Inflammatory macrophage treated with lipopolysaccharide for 4 hours (primary cell): ENCODE results near the gene ATRAID.
"Not testable (repeated sequence)": the region's sequence is repeated elsewhere in the genome, so short reads cannot be mapped to it uniquely, and the experiment has no call there.

Experiments used
- DNase-seq: peaks from one replicate; pipeline ENCODE4 v3.0.0-alpha.2; 2020

The ATRAID gene, protein sequence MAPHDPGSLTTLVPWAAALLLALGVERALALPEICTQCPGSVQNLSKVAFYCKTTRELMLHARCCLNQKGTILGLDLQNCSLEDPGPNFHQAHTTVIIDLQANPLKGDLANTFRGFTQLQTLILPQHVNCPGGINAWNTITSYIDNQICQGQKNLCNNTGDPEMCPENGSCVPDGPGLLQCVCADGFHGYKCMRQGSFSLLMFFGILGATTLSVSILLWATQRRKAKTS

DNA sequence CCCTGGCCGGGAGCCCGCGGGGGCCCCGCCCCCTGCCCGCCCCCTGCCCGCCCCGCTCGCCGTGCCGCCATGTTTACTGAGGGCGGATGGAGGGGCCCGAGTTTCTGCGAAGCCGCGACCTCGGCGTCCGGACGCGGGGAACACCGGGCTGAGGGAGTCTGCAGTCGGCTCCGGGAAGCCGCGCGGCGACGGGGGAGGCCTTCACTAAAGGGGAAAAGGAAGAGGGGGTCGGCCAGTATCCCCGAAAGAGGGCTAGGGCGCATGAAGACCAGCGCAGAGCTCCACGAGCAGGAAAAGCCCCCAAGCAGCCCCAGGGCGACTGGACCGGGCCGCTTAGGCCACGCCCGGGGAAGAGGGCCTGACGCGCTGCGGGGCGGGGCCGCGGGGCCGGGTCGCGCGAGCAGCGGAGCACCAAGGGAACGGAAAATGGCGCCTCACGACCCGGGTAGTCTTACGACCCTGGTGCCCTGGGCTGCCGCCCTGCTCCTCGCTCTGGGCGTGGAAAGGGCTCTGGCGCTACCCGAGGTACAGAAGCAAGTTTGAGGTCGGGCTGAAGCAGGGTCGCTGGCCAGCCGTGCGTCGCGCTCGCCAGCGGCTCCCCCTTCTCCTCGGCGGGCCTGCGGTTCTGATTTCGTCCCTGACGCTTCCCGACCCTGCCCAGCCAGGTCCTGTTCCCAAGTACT lies at the start of gene ATRAID, which contains the start of gene SLC5A6:
Gene ATRAID (plus strand): TSS at position 99 of the 683 bp plus-strand sequence. CDS start 328 bp downstream, at position 427.
Gene SLC5A6 (minus strand): TSS at position 326 of the 683 bp plus-strand sequence. CDS start 4,618 bp downstream, outside the sequence.
- DNase-seq: peak; percentile 90

DNA sequence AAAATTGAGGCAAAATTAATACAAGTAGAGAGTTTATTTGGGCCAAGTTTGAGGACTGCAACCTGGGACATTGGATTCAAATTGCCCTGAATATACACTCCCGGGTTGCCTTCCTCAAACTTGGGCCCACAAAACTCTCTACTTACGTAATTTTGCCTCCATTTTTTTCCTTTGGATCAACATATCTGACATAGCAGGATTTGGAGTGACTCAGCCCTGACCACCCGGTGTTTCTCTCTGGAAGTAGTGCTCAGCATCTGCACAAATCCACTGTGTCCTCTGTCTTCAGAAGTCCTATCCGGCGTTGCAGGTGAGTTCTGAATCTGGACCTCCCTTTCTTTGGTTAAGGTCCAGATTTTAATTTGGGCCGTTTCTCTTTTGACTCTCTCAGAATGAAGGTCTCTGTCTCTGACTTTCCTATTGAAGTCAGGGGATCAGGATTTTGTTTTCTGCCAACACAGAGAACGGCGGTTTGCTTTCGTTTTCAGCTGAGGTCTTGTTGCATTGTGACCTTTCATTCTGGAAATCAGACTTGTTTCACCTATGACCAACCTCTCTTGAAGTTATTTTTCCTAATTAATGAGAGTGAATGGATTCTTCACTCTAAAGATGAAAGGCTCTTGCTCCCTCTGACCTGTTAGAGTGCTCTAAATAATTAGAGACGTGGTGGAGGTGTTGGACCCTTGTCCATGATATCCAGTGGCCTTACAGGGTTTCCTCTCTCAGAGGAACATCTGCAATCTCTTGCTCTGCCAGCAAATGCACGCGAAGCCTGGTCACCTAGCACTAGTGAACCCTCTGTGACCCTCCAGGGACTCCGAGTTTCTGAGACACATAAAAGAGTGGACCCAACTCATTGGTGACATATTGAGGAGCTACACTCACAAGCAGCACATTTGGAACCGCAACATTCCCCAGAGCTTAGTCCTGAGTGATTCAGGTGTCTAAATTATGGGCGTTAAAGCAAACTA lies 49.4 kb upstream of the ATRAID start:
- DNase-seq: no peak

DNA sequence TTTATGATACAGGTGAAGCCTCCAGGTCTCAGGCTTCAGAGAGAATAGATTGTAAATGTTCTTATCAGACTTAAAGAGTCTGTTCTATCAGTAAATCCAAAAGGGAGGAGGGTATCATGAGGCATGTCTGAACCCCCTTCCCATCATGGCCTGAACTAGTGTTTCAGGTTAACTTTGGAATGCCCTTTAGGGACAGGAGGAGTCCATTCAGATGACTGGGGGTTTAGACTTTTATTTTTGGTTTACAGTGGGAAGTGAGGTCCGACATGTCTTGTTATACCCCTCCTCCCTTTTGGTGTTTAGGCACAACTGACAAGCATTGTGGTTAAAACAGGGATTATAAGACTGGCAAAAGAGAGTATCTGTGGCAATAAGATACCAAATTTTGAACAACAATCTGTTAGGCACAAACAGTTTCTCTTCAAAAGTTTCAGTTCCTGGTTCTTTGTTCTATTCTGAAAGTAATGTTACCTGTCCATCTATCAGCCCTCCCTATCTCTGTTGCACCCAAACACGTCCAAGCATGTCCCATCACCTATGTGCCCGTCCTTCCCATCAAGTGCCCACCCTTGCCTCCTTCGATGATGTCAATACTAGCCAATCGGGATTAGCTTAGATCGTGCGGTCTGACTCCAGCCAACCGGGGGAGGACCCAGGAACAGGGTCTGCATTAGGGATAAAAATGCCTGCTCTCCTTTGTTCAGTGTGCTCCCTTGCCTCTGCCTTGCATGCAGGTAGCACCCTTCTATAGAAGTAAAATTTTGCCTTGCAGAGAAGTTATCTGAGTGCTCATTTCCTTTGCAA lies 46.7 kb upstream of the ATRAID start:
- DNase-seq: no peak

DNA sequence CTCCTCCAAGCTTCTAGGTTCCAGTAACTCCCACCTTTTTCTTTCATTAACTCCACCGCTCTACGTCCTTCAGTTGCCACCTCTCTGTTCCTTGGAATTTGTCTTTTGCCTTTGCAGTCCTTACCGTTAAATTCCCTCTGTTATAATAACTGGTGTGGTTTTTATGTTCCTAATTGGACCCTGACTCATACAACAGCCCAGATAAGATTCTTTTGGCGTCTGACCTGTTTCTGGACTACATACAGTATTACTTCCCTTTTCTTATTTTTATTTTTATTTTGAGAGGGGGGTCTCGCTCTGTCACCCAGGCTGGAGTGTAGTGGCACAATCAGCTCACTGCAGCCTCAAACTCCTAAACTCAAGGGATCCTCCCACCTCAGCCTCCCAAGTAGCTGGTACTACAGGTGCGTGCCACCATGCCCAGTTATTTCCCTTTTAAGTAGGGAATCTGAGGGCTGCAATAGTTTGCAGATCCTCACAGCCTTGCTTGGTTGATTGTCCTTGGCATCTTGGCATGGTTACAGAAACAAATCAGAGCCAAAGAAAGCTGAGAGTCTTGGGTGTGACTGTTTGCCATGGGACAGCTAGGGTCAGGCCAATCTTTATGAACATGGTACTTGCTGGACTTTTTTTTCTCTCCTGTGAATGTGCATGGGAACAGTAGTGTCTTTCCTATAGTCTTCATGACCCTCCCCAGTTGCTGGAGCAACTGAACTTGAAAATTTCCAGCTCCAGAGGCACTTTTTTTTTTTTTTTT lies 41.1 kb upstream of the ATRAID start:
- no peak for DNase-seq

DNA sequence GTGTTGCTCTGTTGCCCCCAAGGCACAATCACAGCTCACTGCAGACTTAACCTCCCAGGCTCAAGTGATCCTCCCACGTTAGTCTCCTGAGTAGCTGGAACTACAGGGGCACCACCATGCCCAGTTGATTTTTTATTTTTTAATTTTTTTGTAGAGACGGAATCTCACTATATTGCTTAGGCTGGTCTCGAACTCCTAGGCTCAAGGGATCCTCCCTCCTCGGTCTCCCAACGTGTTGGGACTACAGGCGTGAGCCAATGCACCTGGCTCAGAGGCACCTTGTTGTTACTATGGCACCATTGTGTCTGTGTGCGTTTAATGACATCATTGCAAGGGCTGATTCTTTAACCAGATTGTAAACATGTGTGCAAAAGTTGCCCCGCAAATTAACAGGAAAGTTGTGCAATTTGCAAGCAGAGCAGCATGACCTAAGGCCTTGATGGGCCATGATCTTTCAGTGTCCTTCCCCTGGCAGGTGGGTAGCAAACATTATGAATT lies 40.4 kb upstream of the ATRAID start:
- DNase-seq: no peak

DNA sequence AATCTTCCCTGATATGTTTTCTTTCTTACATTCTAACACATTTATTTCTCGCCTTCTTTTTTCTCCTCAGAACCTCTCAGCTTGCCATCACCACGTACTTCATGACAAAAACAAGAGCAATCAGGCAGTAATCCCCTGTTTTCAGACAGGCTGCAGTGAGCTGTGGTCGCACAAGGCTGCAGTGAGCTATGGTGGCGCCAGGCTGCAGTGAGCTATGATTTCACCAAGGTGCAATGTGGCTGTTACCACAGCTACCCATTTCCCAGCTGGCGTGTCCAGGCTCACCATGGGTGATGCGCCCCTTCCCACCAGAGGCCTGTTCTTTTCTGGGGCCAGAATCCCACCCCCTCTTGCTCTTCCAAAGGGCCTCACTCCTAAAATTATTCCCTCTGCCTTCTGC lies 37.2 kb upstream of the ATRAID start:
- no peak for DNase-seq

DNA sequence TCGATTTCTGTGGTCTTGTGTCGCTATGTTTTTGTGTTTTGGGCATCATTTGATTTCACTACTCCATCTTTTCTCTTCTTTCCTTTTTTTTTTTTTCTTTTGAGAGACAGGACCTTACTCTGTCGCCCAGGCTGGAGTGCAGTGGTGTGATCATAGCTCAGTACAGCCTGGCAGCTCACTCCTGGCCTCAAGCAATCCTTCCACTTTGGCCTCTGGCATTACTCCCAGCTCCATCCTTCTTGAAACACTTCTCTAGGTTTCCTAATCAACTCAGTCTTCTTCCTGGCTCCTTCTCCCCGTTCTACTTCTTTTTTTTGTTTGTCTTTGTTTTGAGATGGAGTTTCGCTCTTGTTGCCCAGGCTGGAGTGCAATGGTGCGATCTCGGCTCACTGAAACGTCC lies 36.5 kb upstream of the ATRAID start:
- DNase-seq: no peak

DNA sequence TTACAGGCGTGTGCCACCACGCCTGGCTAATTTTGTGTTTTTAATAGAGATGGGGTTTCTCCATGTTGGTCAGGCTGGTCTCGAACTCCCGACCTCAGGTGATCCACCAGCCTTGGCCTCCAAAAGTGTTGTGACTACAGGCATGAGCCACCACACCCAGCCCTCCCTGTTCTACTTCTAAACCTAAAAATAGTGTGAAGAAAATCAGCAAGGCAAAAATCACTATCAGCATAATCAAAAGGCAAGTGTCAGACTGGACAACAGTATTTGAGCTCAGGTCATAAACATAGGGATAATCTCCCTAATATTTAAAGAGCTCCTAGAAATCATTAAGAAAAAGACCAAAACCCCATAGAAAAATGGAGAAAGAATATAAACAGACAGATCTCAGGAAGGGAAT lies 36.1 kb upstream of the ATRAID start:
- DNase-seq: not testable (repeated sequence)

DNA sequence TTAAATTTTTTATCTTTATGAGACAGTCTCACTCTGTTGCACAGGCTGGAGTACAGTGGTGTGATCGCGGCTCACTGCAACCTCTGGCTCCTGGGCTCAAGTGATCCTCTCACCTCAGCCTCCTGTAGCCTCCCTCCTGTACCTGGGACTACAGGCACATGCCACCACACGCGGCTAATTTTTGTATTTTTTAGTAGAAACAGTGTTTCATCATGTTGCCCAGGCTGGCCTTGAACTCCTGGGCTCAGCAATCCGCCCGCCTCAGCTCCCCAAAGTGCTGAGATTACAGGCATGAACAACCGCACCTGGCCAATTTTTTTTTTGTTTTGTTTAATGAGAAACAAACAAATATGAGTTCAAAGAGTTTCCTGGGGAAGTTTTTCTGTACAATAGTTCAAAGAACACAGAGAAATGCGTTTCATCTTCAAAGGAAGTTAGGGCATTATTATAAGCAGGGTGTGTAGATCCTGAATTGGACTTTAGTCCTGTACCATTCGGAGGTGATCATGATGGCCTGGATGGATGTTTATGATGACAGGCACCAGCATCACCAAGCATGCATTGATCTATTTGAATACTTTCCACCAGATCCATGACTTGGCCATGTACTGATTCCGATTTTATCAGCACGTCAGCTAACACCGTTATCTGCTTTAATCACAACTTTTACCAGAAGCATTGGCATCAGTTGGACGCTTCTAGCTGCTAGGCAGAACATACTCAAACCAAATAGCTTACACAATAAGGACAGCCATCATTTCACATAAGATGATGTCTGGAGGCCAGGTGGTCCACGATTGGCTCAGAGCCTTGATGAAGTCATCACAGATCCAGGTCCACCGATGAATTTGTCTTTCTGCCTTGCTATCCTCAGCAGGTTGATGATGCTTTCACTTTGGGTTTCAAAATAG lies 34.1 kb upstream of the ATRAID start:
- DNase-seq: no peak

DNA sequence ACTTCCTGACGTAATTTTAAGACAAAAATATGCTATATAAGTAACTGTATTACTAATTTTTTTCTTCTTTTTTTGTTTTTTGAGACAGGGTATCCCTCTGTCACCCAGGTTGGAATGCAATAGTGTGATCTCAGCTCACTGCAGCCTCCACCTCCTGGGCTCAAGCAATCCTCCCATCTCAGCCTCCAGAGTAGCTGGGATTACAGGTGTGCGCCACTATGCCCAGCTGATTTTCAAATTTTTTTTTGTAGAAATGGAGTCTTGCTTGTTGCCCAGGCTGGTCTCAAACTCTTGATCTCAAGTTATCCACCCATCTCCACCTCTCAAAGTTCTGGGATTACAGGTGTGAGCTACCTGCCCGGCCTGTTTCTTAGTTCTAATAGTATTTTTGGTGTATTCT lies 33.4 kb upstream of the ATRAID start:
- DNase-seq: no peak

DNA sequence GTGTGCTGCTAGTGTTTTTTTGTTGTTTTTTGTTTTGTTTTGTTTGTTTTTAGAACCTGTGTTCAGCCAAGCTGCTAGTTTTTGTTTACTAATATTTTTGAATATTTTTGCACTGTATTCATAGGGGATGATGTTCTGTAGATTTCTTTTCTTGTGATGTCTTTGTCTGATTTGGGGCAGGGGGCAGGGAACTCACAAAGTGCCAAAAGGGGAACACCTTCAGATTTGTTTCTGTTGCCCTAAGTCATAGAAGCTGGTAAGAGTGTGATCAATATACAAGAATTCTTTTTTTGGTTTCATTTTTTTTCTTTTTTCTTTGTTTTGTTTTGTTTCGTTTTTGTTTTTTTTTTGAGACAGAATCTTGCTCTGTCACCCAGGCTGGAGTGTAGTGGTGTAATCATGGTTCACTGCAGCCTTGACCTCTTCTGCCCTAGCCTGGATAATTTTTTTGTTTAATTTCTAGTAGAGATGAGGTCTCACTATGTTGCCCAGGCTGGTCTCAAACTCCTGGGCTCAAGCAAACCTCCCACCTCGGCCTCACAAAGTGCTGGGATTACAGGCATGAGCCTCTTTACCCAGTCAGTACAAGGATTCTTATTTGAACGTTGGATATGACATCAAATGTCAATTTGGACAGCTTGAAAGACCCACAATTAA lies 32.4 kb upstream of the ATRAID start:
- no peak for DNase-seq

DNA sequence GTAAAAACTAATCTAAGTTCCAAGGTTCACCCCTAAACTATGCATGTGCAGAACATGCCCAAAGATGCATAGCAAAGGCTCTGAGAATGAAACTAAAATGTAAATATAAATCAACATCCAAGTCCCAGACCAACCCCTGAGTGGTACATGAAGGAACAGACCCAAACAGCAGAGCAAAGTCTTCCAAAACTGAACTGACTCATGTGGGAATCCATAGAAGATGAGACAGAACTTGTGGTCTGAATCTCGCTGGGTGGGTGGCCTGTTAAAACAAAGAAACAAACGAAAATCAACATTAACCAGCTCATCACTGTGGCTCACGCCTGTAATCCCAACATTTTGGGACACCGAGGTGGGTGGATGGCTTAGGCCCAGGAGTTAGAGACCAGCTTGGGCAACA lies 29.5 kb upstream of the ATRAID start:
- no peak for DNase-seq

DNA sequence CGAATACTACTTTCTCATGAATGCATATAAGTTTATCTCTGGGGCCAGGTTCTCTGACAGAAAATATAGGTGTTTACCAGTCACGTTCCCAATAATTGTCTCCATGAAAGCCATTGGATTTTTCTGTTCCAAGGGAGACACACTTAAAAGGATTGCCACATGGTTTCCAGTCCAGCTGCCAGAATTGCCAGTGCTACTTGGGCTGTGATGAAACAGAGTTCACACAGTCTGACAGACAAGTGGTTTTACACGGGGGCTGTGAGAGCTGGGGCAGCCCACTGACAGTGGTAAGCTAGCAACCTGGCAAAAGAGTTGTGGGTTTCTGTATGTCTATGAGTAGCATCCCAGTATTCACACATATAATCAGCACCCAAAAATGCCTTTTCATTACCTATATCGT lies 27.7 kb upstream of the ATRAID start:
- DNase-seq: peak; percentile 32

DNA sequence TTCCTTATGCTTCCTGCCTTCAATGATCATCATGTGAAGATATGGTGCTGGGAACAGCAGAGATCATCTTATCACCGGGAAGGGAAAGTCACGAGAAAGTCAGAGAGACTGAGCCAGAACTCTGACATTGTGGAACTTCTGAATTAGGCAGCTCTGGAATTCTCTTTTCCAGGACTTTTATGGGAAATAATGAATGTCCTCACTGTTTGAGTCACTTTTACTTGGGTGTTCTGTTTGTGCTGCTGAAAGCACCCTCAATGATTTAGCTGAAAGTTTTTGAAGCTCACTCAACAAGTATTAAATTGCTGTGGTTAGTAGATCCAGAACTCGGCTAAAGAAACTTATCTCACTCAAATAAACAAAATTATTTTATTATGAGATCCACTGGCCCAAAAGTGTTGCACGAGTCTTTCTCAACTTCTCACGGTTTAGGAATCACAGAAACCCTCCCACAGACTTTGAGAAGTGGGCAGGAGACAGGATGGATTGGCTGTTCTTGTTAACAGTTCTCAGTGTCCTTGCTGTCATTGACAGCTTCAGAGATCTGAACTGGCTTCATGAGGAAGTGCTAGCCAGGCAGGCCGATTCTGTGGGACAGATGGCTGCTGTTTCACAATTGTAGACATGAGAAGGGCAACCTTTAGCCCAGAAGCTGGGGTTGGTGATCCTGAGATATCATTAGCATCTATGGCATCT lies 26.4 kb upstream of the ATRAID start:
- peak; percentile 82 for DNase-seq

DNA sequence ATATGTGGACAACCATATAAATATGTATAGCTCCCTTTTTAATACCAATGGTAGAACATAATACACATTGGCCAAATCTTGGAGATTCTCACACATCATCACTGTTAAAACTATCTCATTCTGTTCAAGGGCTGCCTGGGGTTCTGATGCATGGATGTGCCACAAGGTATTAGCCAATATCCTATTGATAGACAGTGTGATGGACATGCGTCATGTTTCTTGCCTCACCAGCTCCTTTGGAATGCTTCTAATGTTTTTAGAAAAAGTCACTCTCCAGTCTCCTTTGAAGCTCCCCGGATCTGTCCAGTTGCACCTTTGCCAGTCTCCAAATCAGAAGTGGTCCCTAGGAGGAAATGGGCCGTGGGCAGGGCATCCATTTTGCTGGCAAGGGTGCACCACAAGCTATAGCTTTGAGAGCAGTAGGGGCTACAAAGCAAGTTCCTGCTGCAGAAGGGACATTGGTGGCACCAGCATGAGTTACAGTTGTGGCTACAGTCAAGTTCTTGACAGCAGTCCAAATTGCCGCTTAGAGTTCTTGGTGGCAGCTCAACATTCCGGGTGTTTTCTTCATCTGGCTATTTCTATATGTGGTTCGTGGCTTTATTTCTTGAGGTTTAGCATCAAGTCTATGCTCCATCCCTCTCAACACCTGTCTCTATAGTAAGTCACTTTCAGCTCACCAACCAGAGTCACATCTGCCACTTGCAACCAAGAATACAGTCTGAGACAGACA lies 25.1 kb upstream of the ATRAID start:
- no peak for DNase-seq

DNA sequence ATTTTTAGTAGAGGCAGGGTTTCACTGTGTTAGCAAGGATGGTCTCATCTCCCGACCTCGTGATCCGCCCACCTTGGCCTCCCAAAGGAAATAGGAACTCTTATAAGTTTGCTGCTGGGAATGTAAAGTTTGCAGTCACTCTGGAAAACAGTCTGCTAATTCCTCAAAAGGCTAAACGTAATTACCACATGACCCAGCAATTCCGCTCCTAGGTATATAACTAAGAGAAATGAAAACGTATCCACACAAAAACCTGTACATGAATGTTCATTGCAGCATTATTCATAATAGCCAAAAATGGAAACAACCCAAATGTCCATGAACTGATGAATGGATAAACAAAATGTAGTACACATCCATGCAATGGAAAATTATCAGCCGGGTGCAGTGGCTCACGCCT lies 21.9 kb upstream of the ATRAID start:
- DNase-seq: no peak

DNA sequence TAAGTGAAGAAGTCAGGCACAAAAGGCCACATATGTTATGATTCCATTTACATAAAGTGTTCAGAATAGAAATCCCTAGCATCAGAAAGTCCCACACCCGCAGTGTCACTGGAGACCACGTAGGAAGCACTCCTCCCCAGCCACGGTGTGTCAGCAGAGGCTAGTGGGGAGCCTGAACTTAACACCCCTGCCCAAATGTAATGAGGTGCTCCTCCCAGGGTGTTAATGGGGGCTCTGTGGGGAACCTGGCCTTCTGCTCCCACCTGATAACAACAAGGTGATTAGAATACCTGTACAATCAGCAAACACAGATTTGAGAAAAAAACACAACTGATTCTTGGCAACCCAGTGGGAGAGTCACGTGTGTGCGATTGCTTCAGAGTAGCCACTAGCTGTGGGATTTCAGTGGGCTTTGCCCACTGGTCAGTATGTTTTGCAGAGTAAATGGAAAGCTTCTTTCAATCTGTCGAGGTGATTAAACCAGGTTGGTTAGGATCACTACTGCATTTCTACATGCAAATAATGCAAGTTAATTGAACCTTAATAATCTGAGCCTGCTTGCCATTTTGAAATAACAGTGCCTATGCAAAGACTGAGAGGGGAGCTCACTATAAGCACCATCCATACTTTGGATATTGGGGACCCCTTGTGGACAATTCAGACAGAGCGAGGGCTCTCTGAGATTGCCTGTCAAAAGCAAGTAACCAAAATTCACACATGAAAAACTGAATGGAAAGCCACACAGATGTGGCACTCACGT lies 20.6 kb upstream of the ATRAID start:
- peak; percentile 72 for DNase-seq
